KMS-11 (cell line): ENCODE data around the gene SLC26A3.

Experiments
- H2AFZ ChIP-seq: fragments of 200-600 bp; sonication (generic); 2 replicates; pipeline ENCODE4 v1.6.1; 2016; ENCODE audit warnings: antibody characterized with exemption, mixed run types, low read depth
- H3K27ac ChIP-seq: fragments of 200-600 bp; sonication (generic); 2 replicates; pipeline ENCODE4 v1.6.1; 2016; ENCODE audit warnings: mild to moderate bottlenecking, mixed run types
- H3K27me3 ChIP-seq: fragments of 200-600 bp; sonication (generic); 2 replicates; pipeline ENCODE4 v1.6.1; 2017; ENCODE audit warnings: mild to moderate bottlenecking, low read depth, mixed run types, moderate library complexity; ENCODE audit not compliant: insufficient read depth
- H3K36me3 ChIP-seq: fragments of 200-600 bp; sonication (generic); 2 replicates; pipeline ENCODE4 v1.6.1; 2017; ENCODE audit warnings: mild to moderate bottlenecking, mixed run types; ENCODE audit not compliant: insufficient read depth
- H3K4me1 ChIP-seq: fragments of 200-600 bp; sonication (generic); 2 replicates; pipeline ENCODE4 v1.6.1; 2016; ENCODE audit warnings: mild to moderate bottlenecking, low read depth, mixed run types; ENCODE audit not compliant: poor library complexity, severe bottlenecking
- H3K4me2 ChIP-seq: fragments of 200-600 bp; sonication (generic); 2 replicates; pipeline ENCODE4 v1.7.0; 2016; ENCODE audit warnings: mild to moderate bottlenecking, mixed run types
- H3K4me3 ChIP-seq: fragments of 200-600 bp; sonication (generic); IDR thresholded peaks from 2 replicates; pipeline ENCODE4 v1.6.1; 2017; ENCODE audit warnings: low read depth, low read length, mixed read lengths; ENCODE audit not compliant: insufficient read depth
- H3K79me2 ChIP-seq: fragments of 200-600 bp; sonication (generic); 2 replicates; pipeline ENCODE4 v1.6.1; 2016; ENCODE audit warnings: low read depth, mixed run types; ENCODE audit not compliant: insufficient read depth
- H3K9ac ChIP-seq: fragments of 200-600 bp; sonication (generic); 2 replicates; pipeline ENCODE4 v1.6.1; 2016; ENCODE audit warnings: mild to moderate bottlenecking, mixed run types
- H4K20me1 ChIP-seq: fragments of 200-600 bp; sonication (generic); 2 replicates; pipeline ENCODE4 v1.6.1; 2016; ENCODE audit warnings: mild to moderate bottlenecking, mixed run types; ENCODE audit not compliant: insufficient read depth
- TF ChIP-seq, protein P1 (sequence below): fragments of 200-600 bp; sonication (generic); conservative IDR thresholded peaks from 2 replicates; pipeline ENCODE4 v1.6.1; 2017; ENCODE audit warnings: low read depth, mild to moderate bottlenecking, antibody characterized with exemption, low read length, moderate library complexity, mixed read lengths

SLC26A3 gene

DNA sequence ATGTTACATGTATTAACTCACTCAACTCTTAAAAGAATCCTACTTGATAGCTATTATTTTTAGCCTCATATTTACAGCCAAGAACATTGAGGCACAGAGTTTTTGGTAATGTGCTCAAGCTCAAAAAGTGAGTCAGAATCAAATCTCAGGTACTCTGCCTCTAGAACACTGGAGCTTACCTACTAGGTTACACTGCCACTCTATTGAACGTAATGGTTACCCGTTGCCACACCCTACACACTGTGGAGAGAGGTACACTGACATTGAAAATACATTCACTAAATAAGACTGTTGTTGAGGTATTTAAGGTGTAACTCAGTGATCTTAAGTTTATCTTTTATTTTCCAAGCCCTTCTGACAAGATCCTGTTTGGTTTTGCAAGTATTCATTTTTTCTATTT, 17.9 kb downstream of the SLC26A3 start:
- Histone ChIP-seq H3K27ac (no peak overlapping the region), H3K4me1 (no peaks in the 10 kb centered on the region), H4K20me1 (no peaks in the 10 kb centered on the region), H3K4me3 (no peak overlapping the region), H3K4me2 (no peak overlapping the region), H3K79me2 (no peaks in the 10 kb centered on the region), H3K9ac (no peak overlapping the region), H2AFZ (no peak overlapping the region), H3K36me3 (no peaks in the 10 kb centered on the region), H3K27me3 (no peaks in the 10 kb centered on the region)
- TF ChIP-seq, protein P1, sequence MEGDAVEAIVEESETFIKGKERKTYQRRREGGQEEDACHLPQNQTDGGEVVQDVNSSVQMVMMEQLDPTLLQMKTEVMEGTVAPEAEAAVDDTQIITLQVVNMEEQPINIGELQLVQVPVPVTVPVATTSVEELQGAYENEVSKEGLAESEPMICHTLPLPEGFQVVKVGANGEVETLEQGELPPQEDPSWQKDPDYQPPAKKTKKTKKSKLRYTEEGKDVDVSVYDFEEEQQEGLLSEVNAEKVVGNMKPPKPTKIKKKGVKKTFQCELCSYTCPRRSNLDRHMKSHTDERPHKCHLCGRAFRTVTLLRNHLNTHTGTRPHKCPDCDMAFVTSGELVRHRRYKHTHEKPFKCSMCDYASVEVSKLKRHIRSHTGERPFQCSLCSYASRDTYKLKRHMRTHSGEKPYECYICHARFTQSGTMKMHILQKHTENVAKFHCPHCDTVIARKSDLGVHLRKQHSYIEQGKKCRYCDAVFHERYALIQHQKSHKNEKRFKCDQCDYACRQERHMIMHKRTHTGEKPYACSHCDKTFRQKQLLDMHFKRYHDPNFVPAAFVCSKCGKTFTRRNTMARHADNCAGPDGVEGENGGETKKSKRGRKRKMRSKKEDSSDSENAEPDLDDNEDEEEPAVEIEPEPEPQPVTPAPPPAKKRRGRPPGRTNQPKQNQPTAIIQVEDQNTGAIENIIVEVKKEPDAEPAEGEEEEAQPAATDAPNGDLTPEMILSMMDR = no peak

DNA sequence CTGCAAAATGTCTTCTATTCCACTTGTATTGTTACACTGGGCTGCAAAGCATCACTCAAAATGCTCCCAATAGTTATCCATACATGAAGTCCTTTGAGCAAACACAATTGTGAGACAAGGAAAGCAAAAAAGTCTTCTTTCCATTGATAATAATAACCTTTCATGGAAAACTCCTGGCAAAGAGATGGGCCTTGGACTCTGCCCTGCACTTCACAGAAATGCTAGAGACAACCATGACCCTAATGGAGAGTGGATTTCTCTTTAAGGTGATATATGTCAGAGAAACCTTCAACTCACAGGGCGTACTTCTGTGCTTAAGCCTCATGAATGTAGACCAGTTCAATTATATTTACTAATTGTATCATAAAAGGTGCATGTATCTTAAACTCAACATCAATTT, 19.4 kb downstream of the SLC26A3 start:
- no peaks in the 10 kb centered on the region for H4K20me1 ChIP-seq
- no peak overlapping the region for H3K4me3 ChIP-seq
- no peaks in the 10 kb centered on the region for H3K4me1 ChIP-seq
- H3K27ac ChIP-seq = no peak overlapping the region
- H3K4me2 ChIP-seq = no peak overlapping the region
- TF ChIP-seq, protein P1 = no peak
- H3K9ac ChIP-seq = no peak overlapping the region
- H3K27me3 ChIP-seq = no peaks in the 10 kb centered on the region
- H2AFZ ChIP-seq = no peak overlapping the region
- no peaks in the 10 kb centered on the region for H3K79me2 ChIP-seq
- no peaks in the 10 kb centered on the region for H3K36me3 ChIP-seq

DNA sequence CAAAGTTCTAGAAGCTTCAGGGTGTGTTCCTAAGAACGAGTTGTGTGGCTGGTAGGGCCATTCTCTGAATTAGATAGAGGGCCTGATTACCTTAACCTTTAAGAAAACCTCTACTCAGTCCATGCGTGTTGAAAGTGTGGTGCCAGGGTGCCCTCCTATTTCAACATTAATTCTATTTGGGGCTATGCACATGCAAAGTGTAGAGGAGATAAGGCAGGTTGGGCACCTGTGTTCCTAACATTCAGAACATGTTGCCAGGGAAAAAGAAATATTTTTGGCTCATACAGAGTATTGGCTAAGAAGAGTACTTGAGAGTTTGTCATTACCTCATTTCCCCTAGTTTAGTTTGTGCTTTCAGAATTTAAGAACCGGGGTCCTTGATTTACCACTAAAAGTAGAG, 20.6 kb downstream of the SLC26A3 start:
- Histone ChIP-seq H3K4me1 (no peaks in the 10 kb centered on the region), H3K9ac (no peak overlapping the region), H4K20me1 (no peaks in the 10 kb centered on the region), H3K36me3 (no peaks in the 10 kb centered on the region), H3K4me3 (no peak overlapping the region), H2AFZ (no peak overlapping the region), H3K79me2 (no peaks in the 10 kb centered on the region), H3K27me3 (no peaks in the 10 kb centered on the region), H3K27ac (no peak overlapping the region), H3K4me2 (no peak overlapping the region)
- TF ChIP-seq, protein P1 = no peak

DNA sequence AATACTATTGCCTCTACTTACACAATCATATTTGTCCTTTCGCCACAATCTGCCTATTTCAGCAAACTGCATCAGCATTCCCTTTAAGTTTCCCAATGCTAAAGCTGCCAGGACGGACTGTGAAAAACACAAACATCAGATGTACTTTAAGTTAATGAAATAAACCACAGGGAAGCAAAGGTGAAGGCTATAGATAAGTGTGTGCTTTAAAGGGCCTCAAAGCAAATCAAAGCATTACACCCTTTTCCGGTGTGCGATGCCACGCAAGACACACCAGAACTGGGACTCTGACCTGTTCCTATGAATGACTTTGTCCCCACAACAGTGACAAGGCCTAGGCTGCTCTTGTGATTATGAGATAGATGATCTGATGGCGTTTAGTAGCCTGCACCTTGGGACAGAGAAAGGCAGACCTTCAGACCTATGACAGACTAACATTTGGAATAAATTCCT, 23.4 kb downstream of the SLC26A3 start:
- no peak overlapping the region for H3K4me3 ChIP-seq
- no peaks in the 10 kb centered on the region for H3K4me1 ChIP-seq
- H4K20me1 ChIP-seq = no peaks in the 10 kb centered on the region
- no peaks in the 10 kb centered on the region for H3K27me3 ChIP-seq
- H2AFZ ChIP-seq = no peak overlapping the region
- H3K79me2 ChIP-seq = no peaks in the 10 kb centered on the region
- H3K36me3 ChIP-seq = no peaks in the 10 kb centered on the region
- TF ChIP-seq, protein P1 = no peak
- no peak overlapping the region for H3K27ac ChIP-seq
- H3K9ac ChIP-seq = no peak overlapping the region
- H3K4me2 ChIP-seq = no peak overlapping the region
